IPS DF 6.9 (cell line): Measurements from ENCODE around the gene AGTPBP1.
A peak's percentile ranks its signal among the peaks of the same experiment; 100 is the strongest.
"Not testable (repeated sequence)": the region's sequence is repeated elsewhere in the genome, so short reads cannot be mapped to it uniquely, and the experiment has no call there.

ENCODE experiments used
- DNase-seq: peaks from one replicate; pipeline ENCODE4 v3.0.0-alpha.2; 2013; ENCODE audit warnings: low read depth, low spot score
- H3K27ac ChIP-seq: one replicate; pipeline ENCODE4 v1.5.1; 2013; ENCODE audit warnings: low read length, control low read depth
- H3K27me3 ChIP-seq: 2 replicates; pipeline ENCODE4 v1.6.1; 2013; ENCODE audit warnings: mild to moderate bottlenecking, low read length; ENCODE audit not compliant: control insufficient read depth, insufficient read depth
- H3K36me3 ChIP-seq: 2 replicates; pipeline ENCODE4 v1.6.1; 2013; ENCODE audit warnings: low read length; ENCODE audit not compliant: control insufficient read depth, insufficient read depth
- H3K4me1 ChIP-seq: 2 replicates; pipeline ENCODE4 v1.6.1; 2013; ENCODE audit warnings: low read length; ENCODE audit not compliant: control insufficient read depth, insufficient read depth
- H3K4me3 ChIP-seq: 2 replicates; pipeline ENCODE4 v1.5.1; 2013; ENCODE audit warnings: mild to moderate bottlenecking, low read length
- H3K9me3 ChIP-seq: 2 replicates; pipeline ENCODE4 v1.6.1; 2013; ENCODE audit warnings: low read length, inconsistent platforms; ENCODE audit not compliant: control insufficient read depth, insufficient read depth
- WGBS: extraction: QIAGEN DNeasy Blood & Tissue Kit; methylation state at CpG from one replicate; pipeline ENCODE4 v1.1.7; 2013; ENCODE audit warnings: mixed read lengths, missing lambda C conversion rate; ENCODE audit not compliant: insufficient read length, insufficient coverage; 5-methylcytosine and 5-hydroxymethylcytosine counted together

AGTPBP1 gene

GRCh38 chr9:85742597-85742936 lies 813 bp upstream of the AGTPBP1 start:
- Histone ChIP-seq H3K36me3 (no peaks in the 10 kb centered on the region), H3K27me3 (no peaks in the 10 kb centered on the region), H3K4me3 (peak overlapping the region; percentile 98; the same call in 1 of the 2 replicates), H3K4me1 (peaks cover 2% of the 10 kb centered on the region; the same call in 1 of the 2 replicates), H3K27ac (no peak overlapping the region), H3K9me3 (no peaks in the 10 kb centered on the region)
- no CpG with 5 or more reads among the region's 4 CpGs for WGBS
- no peak for DNase-seq

GRCh38 chr9:85741095-85741874 lies 469 bp downstream of the AGTPBP1 start:
- no peak for DNase-seq
- H3K27me3 ChIP-seq = no peaks in the 10 kb centered on the region
- WGBS = no CpG with 5 or more reads among the region's 75 CpGs

GRCh38 chr9:85740787-85741094 lies 1.0 kb downstream of the AGTPBP1 start:
- no CpG with 5 or more reads among the region's 8 CpGs for WGBS
- no peaks in the 10 kb centered on the region for H3K36me3 ChIP-seq
- H3K9me3 ChIP-seq = no peaks in the 10 kb centered on the region
- peaks cover 2% of the 10 kb centered on the region; the same call in 1 of the 2 replicates for H3K4me1 ChIP-seq
- no peak overlapping the region for H3K27ac ChIP-seq
- H3K27me3 ChIP-seq = no peaks in the 10 kb centered on the region
- H3K4me3 ChIP-seq = peak overlapping the region; percentile 98; the same call in 1 of the 2 replicates
- no peak for DNase-seq

More at GRCh38 chr9:85741095-85741874, 469 bp downstream of the AGTPBP1 start:
- peak overlapping the region; percentile 98 for H3K4me3 ChIP-seq
- no peaks in the 10 kb centered on the region for H3K36me3 ChIP-seq
- H3K27ac ChIP-seq = no peak overlapping the region
- peaks cover 2% of the 10 kb centered on the region; the same call in 1 of the 2 replicates for H3K4me1 ChIP-seq
- no peaks in the 10 kb centered on the region for H3K9me3 ChIP-seq

GRCh38 chr9:85738509-85738908 lies 3.2 kb downstream of the AGTPBP1 start:
- Histone ChIP-seq H3K36me3 (no peaks in the 10 kb centered on the region), H3K27ac (no peak overlapping the region), H3K9me3 (no peaks in the 10 kb centered on the region), H3K4me3 (no peak overlapping the region), H3K27me3 (no peaks in the 10 kb centered on the region), H3K4me1 (peaks cover under 1% of the 10 kb centered on the region; the same call in 1 of the 2 replicates)
- DNase-seq = no peak
- no CpG with 5 or more reads among the region's 2 CpGs for WGBS

GRCh38 chr9:85737671-85738070 lies 4.1 kb downstream of the AGTPBP1 start:
- DNase-seq = no peak
- Histone ChIP-seq H3K9me3 (no peaks in the 10 kb centered on the region), H3K36me3 (no peaks in the 10 kb centered on the region), H3K4me1 (no peaks in the 10 kb centered on the region), H3K27me3 (no peaks in the 10 kb centered on the region), H3K27ac (no peak overlapping the region), H3K4me3 (no peak overlapping the region)
- WGBS = no CpG with 5 or more reads among the region's 3 CpGs

- no peaks in the 10 kb centered on the region for H3K36me3 ChIP-seq
- no peaks in the 10 kb centered on the region for H3K27me3 ChIP-seq
- no peak overlapping the region for H3K27ac ChIP-seq
- H3K4me1 ChIP-seq = no peaks in the 10 kb centered on the region
- 100% methylated on average over 1 of the region's 4 CpGs for WGBS
- H3K4me3 ChIP-seq = no peak overlapping the region
- no peak for DNase-seq
- no peaks in the 10 kb centered on the region for H3K9me3 ChIP-seq
These were observed 10.7 kb downstream of the AGTPBP1 start for GRCh38 chr9:85730916-85731630.

- no peak overlapping the region for H3K27ac ChIP-seq
- no peaks in the 10 kb centered on the region for H3K4me1 ChIP-seq
- DNase-seq = no peak
- no peaks in the 10 kb centered on the region for H3K36me3 ChIP-seq
- no peak overlapping the region for H3K4me3 ChIP-seq
- no peaks in the 10 kb centered on the region for H3K9me3 ChIP-seq
- H3K27me3 ChIP-seq = no peaks in the 10 kb centered on the region
These were observed 11.9 kb downstream of the AGTPBP1 start for GRCh38 chr9:85729882-85730281.

- DNase-seq = no peak
- Histone ChIP-seq H3K36me3 (no peaks in the 10 kb centered on the region), H3K4me3 (no peak overlapping the region), H3K27me3 (no peaks in the 10 kb centered on the region), H3K27ac (no peak overlapping the region), H3K9me3 (no peaks in the 10 kb centered on the region), H3K4me1 (0 out of 2 replicates have a peak, but pooled peaks cover 2% of the 10 kb centered on the region)
- no CpG with 5 or more reads among the region's 2 CpGs for WGBS
These were observed 14.3 kb downstream of the AGTPBP1 start for GRCh38 chr9:85727500-85727899.

- Histone ChIP-seq H3K9me3 (no peaks in the 10 kb centered on the region), H3K27me3 (no peaks in the 10 kb centered on the region), H3K4me1 (0 out of 2 replicates have a peak, but pooled peaks cover 2% of the 10 kb centered on the region), H3K4me3 (no peak overlapping the region), H3K27ac (no peak overlapping the region), H3K36me3 (no peaks in the 10 kb centered on the region)
- no CpG with 5 or more reads among the region's 4 CpGs for WGBS
- DNase-seq = no peak
These were observed 15.0 kb downstream of the AGTPBP1 start for GRCh38 chr9:85726737-85727136.

- no CpG with 5 or more reads among the region's 7 CpGs for WGBS
- no peaks in the 10 kb centered on the region for H3K36me3 ChIP-seq
- H3K27ac ChIP-seq = no peak overlapping the region
- H3K4me3 ChIP-seq = no peak overlapping the region
- H3K9me3 ChIP-seq = no peaks in the 10 kb centered on the region
- DNase-seq = no peak
- no peaks in the 10 kb centered on the region for H3K27me3 ChIP-seq
- 0 out of 2 replicates have a peak, but pooled peaks cover 2% of the 10 kb centered on the region for H3K4me1 ChIP-seq
These were observed 18.5 kb downstream of the AGTPBP1 start for GRCh38 chr9:85723215-85723614.

- not testable (repeated sequence) for H3K4me3 ChIP-seq, H3K27me3 ChIP-seq, H3K9me3 ChIP-seq, H3K36me3 ChIP-seq, H3K4me1 ChIP-seq, H3K27ac ChIP-seq, DNase-seq
These were observed 22.3 kb downstream of the AGTPBP1 start for GRCh38 chr9:85719411-85719810.
